ENCODE measurements around the gene ZCCHC10.
"Not testable (repeated sequence)": the region's sequence is repeated elsewhere in the genome, so short reads cannot be mapped to it uniquely, and the experiment has no call there.

- TF ChIP-seq POLR2A, POLR2AphosphoS5 (IDR thresholded peaks at IDR 0.05; ENCODE audit: low read depth, low read length): not testable (repeated sequence)
These were observed 20.2 kb upstream of the ZCCHC10 start for GRCh38 chr5:133046560-133046959.

Measured in GM12892 (cell line).